ENCODE results near the gene SDC3.

- TF ChIP-seq POLR2AphosphoS5 (IDR thresholded peaks at IDR 0.05) (no peak), POLR2A (IDR thresholded peaks at IDR 0.05) (no peak)
Measured at GRCh38 chr1:30884723-30885122, 23.8 kb downstream of the SDC3 start.

Measured in sigmoid colon (tissue), 4 donors.